IMR-90 (cell line): ENCODE data around the gene MUC20. TPM values are rescaled to one million over a fixed set of nuclear protein-coding genes. Genes with fewer than 3 reads are reported as not detected.
A peak's percentile ranks its signal among the peaks of the same experiment; 100 is the strongest.

ENCODE experiments used
- ATAC-seq: fragments of 200-7000 bp; cut with Tn5 transposase; 2 replicates; pipeline ENCODE4 v1.9.1; 2020; ENCODE audit warnings: low read depth, mild to moderate bottlenecking, moderate library complexity
- BruUV-seq: library from RNA; stranded (reverse); fragments of 400-500 nt; replicated peaks from 2 replicates; lab custom pipeline; 2021; lab: Mats Ljungman, UMichigan
- CTCF ChIA-PET: fragments of 300-600 bp; formaldehyde crosslinking; extraction: SDS; loops from one replicate; lab custom pipeline; 2021; ENCODE audit warnings: antibody characterized with exemption; lab: Yijun Ruan, JAX
- POLR2A ChIA-PET: fragments of 300-600 bp; sonication (Branson Sonifier 250); formaldehyde crosslinking; loops from one replicate; lab custom pipeline; 2022; ENCODE audit warnings: antibody characterized with exemption; ENCODE audit not compliant: unreplicated experiment; lab: Charles Lee
- DNase-seq: peaks from one replicate; pipeline ENCODE4 v3.0.0; 2013
- H2AFZ ChIP-seq: replicated peaks from 2 replicates; pipeline ENCODE3; 2013; ENCODE audit warnings: low read length, mild to moderate bottlenecking; ENCODE audit not compliant: poor library complexity
- H2AK5ac ChIP-seq: 2 replicates; pipeline ENCODE4 v1.6.1; 2013; ENCODE audit warnings: low read depth, low read length, inconsistent platforms
- H2AK9ac ChIP-seq: replicated peaks from 2 replicates; pipeline ENCODE3; 2013; ENCODE audit warnings: mild to moderate bottlenecking, low read depth, low read length, moderate library complexity; ENCODE audit not compliant: poor library complexity
- H2BK120ac ChIP-seq: 2 replicates; pipeline ENCODE4 v1.6.1; 2013; ENCODE audit warnings: low read depth, low read length, inconsistent platforms
- H2BK15ac ChIP-seq: 3 replicates; pipeline ENCODE4 v1.6.1; 2013; ENCODE audit warnings: low read depth, low read length, inconsistent platforms
- H2BK20ac ChIP-seq: 2 replicates; pipeline ENCODE4 v1.6.1; 2013; ENCODE audit warnings: low read depth, mild to moderate bottlenecking, inconsistent platforms, low read length, moderate library complexity
- H2BK5ac ChIP-seq: 2 replicates; pipeline ENCODE4 v1.6.1; 2013; ENCODE audit warnings: mild to moderate bottlenecking, low read depth, low read length, inconsistent platforms; ENCODE audit not compliant: poor library complexity, severe bottlenecking
- H3K14ac ChIP-seq: replicated peaks from 2 replicates; pipeline ENCODE4 v1.6.1; 2013; ENCODE audit warnings: low read depth, low read length, inconsistent platforms
- H3K18ac ChIP-seq: 2 replicates; pipeline ENCODE4 v1.6.1; 2013; ENCODE audit warnings: low read depth, low read length, control low read depth
- H3K23ac ChIP-seq: 2 replicates; pipeline ENCODE4 v1.6.1; 2013; ENCODE audit warnings: low read depth, low read length, inconsistent platforms
- H3K27ac ChIP-seq: 2 replicates; pipeline ENCODE4 v1.5.1; 2013; ENCODE audit warnings: mild to moderate bottlenecking, control low read depth, low read length; ENCODE audit not compliant: insufficient read depth
- H3K27me3 ChIP-seq: 2 replicates; pipeline ENCODE4 v1.6.1; 2013; ENCODE audit warnings: low read length; ENCODE audit not compliant: control insufficient read depth, insufficient read depth
- H3K36me3 ChIP-seq: 2 replicates; pipeline ENCODE4 v1.6.1; 2013; ENCODE audit warnings: low read length, mixed read lengths; ENCODE audit not compliant: control insufficient read depth, insufficient read depth
- H3K4ac ChIP-seq: 2 replicates; pipeline ENCODE4 v1.6.1; 2013; ENCODE audit warnings: low read depth, low read length, inconsistent platforms
- H3K4me1 ChIP-seq: 2 replicates; pipeline ENCODE4 v1.6.1; 2013; ENCODE audit warnings: low read length, mixed read lengths; ENCODE audit not compliant: control insufficient read depth, insufficient read depth
- H3K4me2 ChIP-seq: 2 replicates; pipeline ENCODE4 v1.6.1; 2013; ENCODE audit warnings: low read depth, mild to moderate bottlenecking, control low read depth, low read length, moderate library complexity
- H3K4me3 ChIP-seq: 2 replicates; pipeline ENCODE4 v1.5.1; 2013; ENCODE audit warnings: low read depth, mild to moderate bottlenecking, control low read depth, low read length, moderate library complexity; ENCODE audit not compliant: insufficient read depth
- H3K56ac ChIP-seq: 2 replicates; pipeline ENCODE4 v1.6.1; 2013; ENCODE audit warnings: low read length, inconsistent platforms; ENCODE audit not compliant: insufficient read depth; ENCODE audit errors: extremely low read depth
- H3K79me1 ChIP-seq, 2 experiments: 2 replicates each; pipeline ENCODE4 v1.6.1; 2013; ENCODE audit warnings: low read length in 2 of 2, inconsistent platforms in 1 of 2, low read depth in 1 of 2
- H3K9ac ChIP-seq: 2 replicates; pipeline ENCODE4 v1.6.1; 2013; ENCODE audit warnings: low read depth, low read length, control low read depth
- H3K9me1 ChIP-seq: 2 replicates; pipeline ENCODE4 v1.6.1; 2013; ENCODE audit warnings: low read length, inconsistent platforms; ENCODE audit not compliant: insufficient read depth
- H3K9me3 ChIP-seq: 2 replicates; pipeline ENCODE4 v1.6.1; 2013; ENCODE audit warnings: low read length; ENCODE audit not compliant: control insufficient read depth, insufficient read depth
- H4K20me1 ChIP-seq: 2 replicates; pipeline ENCODE4 v1.6.1; 2013; ENCODE audit warnings: low read length, inconsistent platforms; ENCODE audit not compliant: insufficient read depth
- H4K5ac ChIP-seq: 2 replicates; pipeline ENCODE4 v1.6.1; 2013; ENCODE audit warnings: mild to moderate bottlenecking, low read depth, low read length, control low read depth
- H4K8ac ChIP-seq, 2 experiments: 2 replicates each; pipeline ENCODE4 v1.6.1; 2013; ENCODE audit warnings: low read depth in 2 of 2, low read length in 2 of 2, control low read depth in 1 of 2, inconsistent platforms in 1 of 2
- H4K91ac ChIP-seq: 2 replicates; pipeline ENCODE4 v1.6.1; 2013; ENCODE audit warnings: low read depth, low read length, inconsistent platforms; ENCODE audit not compliant: insufficient read depth
- CHD1 ChIP-seq: IDR thresholded peaks from 2 replicates; pipeline ENCODE4 v1.6.1; 2012; ENCODE audit warnings: low read depth, low read length, improper control_type of control experiment
- FOS ChIP-seq: fragments of 150-350 bp; IDR thresholded peaks from 2 replicates; pipeline ENCODE4 v1.6.1; 2016; ENCODE audit warnings: low read depth, low read length
- MAFK ChIP-seq: IDR thresholded peaks from 2 replicates; pipeline ENCODE4 v1.6.1; 2012; ENCODE audit warnings: low read depth, low read length, improper control_type of control experiment
- RFX5 ChIP-seq: IDR thresholded peaks from 2 replicates; pipeline ENCODE4 v1.8.0; 2012; ENCODE audit warnings: low read depth, mild to moderate bottlenecking, low read length, moderate library complexity
- WGBS, 2 experiments: methylation state at CpG; one replicate each; pipeline versions ENCODE4 v1.1.5 to v1.1.7; 2013; ENCODE audit warnings: missing lambda C conversion rate in 2 of 2; ENCODE audit not compliant: insufficient read length in 1 of 2; ENCODE audit errors: extremely low coverage in 2 of 2; 5-methylcytosine and 5-hydroxymethylcytosine counted together
- dilution Hi-C: fragments of 300-500 bp; cut with HindIII; formaldehyde crosslinking; loops from one replicate; pipeline ENCODE4 v1.14.3; 2018; ENCODE audit warnings: low sequenced_read_pairs; ENCODE audit not compliant: unreplicated experiment
- in situ Hi-C: fragments of 300-500 bp; cut with MboI; formaldehyde crosslinking; loops from 3 replicates; pipeline ENCODE4 v1.14.3; 2019; ENCODE audit warnings: low sequenced_read_pairs, inconsistent platforms, mixed read lengths
- intact Hi-C: fragments of 100-400 bp; cut with micrococcal nuclease; formaldehyde crosslinking; loops from 2 replicates; pipeline ENCODE4 v1.10.0; 2022
- polyA plus RNA-seq, 3 experiments: library from polyadenylated mRNA; depleted of rRNA; stranded (reverse); fragments of >200 nt; gene quantifications; 2 replicates each; pipeline ENCODE4 v1.2.3, GENCODE V29; 2012; ENCODE audit warnings: low replicate concordance in 1 of 3
- total RNA-seq: library from RNA; depleted of rRNA; stranded (reverse); fragments of >200 nt; gene quantifications from 2 replicates; pipeline ENCODE4 v1.2.3, GENCODE V29; 2012

The MUC20 gene
- total and polyA plus RNA-seq, 2 of the 4 experiments (the other 2 are of a cell fraction): 0.12 TPM; not detected in 1

DNA sequence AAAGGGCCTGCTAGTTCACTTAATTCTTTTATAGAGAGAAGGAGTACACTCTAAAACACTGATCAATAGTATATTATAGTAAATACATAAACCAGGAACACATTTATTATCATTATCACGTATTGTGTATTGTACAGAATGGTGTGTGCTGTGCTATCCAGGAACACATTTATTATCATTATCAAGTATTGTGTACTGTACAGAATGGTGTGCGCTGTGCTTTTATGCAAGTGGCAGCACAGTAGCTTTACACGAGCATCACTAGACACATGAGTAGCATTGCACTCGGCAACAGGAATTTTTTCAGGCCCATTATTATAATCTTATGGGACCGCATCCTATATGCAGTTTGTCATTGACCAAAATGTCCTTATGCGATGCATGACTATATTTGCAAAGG is 20.9 kb upstream of the MUC20 start:
- no peak overlapping the region for H3K14ac ChIP-seq
- H3K9me3 ChIP-seq: no peaks in the 10 kb centered on the region
- H3K36me3 ChIP-seq: peaks cover 3% of the 10 kb centered on the region; the same call in 1 of the 2 replicates
- CTCF ChIA-PET: no interaction called here
- TF ChIP-seq MAFK (no peak), FOS (no peak), CHD1 (no peak), RFX5 (no peak)
- peaks cover 4% of the 10 kb centered on the region; the same call in 1 of the 2 replicates for H4K20me1 ChIP-seq
- no peak overlapping the region for H3K56ac ChIP-seq
- no peak overlapping the region for H3K4ac ChIP-seq
- no peak overlapping the region for H4K91ac ChIP-seq
- H2BK120ac ChIP-seq: no peak overlapping the region
- H2AK5ac ChIP-seq: no peak overlapping the region
- H3K27me3 ChIP-seq: peaks cover 6% of the 10 kb centered on the region
- peaks cover 11% of the 10 kb centered on the region for H3K4me1 ChIP-seq
- H2BK20ac ChIP-seq: no peak overlapping the region
- in situ Hi-C loops: loop anchor here (25.0 kb wide), 1 partner anchor 262 kb away; no protein-coding TSS in a partner anchor
- WGBS, 2 experiments: 88% methylated on average over 4 of the region's 6 CpGs; no CpG with 5 or more reads in 1 of the 2 experiments
- H4K5ac ChIP-seq: no peak overlapping the region
- no peak overlapping the region for H2AFZ ChIP-seq
- POLR2A ChIA-PET: interaction anchor here (0.5 kb wide), 1 partner anchor 19 kb away, joined by 7 read pairs; no protein-coding TSS in a partner anchor
- H4K8ac ChIP-seq: no peak overlapping the region
- H3K27ac ChIP-seq: no peak overlapping the region
- no peak overlapping the region for H3K23ac ChIP-seq
- H3K4me3 ChIP-seq: no peak overlapping the region
- H3K18ac ChIP-seq: no peak overlapping the region
- H3K9ac ChIP-seq: no peak overlapping the region
- ATAC-seq (peak; percentile 6), DNase-seq (no peak)
- no peak overlapping the region for H3K4me2 ChIP-seq
- intact Hi-C loops: no loop called here
- peaks cover 0 to 7% of the 10 kb centered on the region in 2 experiments; a peak in 2 of 4 replicates for H3K79me1 ChIP-seq
- dilution Hi-C loops: no loop called here
- no peak overlapping the region for H2BK15ac ChIP-seq
- BruUV-seq: no TSS peak
- peaks cover 13% of the 10 kb centered on the region for H3K9me1 ChIP-seq
- no peak overlapping the region for H2BK5ac ChIP-seq
- H2AK9ac ChIP-seq: no peak overlapping the region
